ENCODE results near the gene RFK. TPM values are rescaled to one million over a fixed set of nuclear protein-coding genes. Genes with fewer than 3 reads are reported as not detected.
"Not testable (repeated sequence)": the region's sequence is repeated elsewhere in the genome, so short reads cannot be mapped to it uniquely, and the experiment has no call there.

RFK gene
- total RNA-seq = 10 to 100 TPM; 12.2 to 26.2 (median 23.9) TPM

GRCh38 chr9:76394195-76394959 is at the start of gene RFK:
Gene RFK (minus strand): TSS chr9:76394426. CDS start chr9:76394171, 255 bp downstream.
- intact Hi-C loops (cut with DNase I; ENCODE audit: low total_unique reads) = no loop called here
- peak; percentile 15 for TF ChIP-seq POLR2A (IDR thresholded peaks at IDR 0.05)
- TF ChIP-seq CTCF (IDR thresholded peaks at IDR 0.05) = peak in 2 of 3 donors; percentile 16 to 27
- TF ChIP-seq POLR2AphosphoS5 (IDR thresholded peaks at IDR 0.05) = peak in 2 of 3 donors; percentile 65 to 73
- Histone ChIP-seq H3K9me3 (peaks cover 0 to 6% of the 10 kb centered on the region in 2 donors), H3K27ac (peak within 1 kb of the TSS; percentile 94), H3K4me1 (no peaks in the 10 kb centered on the region), H3K27me3 (no peaks in the 10 kb centered on the region), H3K4me3 (peak within 1 kb of the TSS; percentile 80 to 91 (median 81)), H3K36me3 (no peaks in the 10 kb centered on the region)
- peak; percentile 68 to 88 for DNase-seq (ENCODE audit: low spot score in 2 of 2)

- H3K27me3 ChIP-seq = no peaks in the 10 kb centered on the region
- H3K27ac ChIP-seq = no peak overlapping the region
- intact Hi-C loops (cut with DNase I; ENCODE audit: low total_unique reads) = no loop called here
- TF ChIP-seq POLR2A (IDR thresholded peaks at IDR 0.05) (no peak), POLR2AphosphoS5 (IDR thresholded peaks at IDR 0.05) (no peak), CTCF (IDR thresholded peaks at IDR 0.05) (no peak)
- H3K4me3 ChIP-seq = no peak overlapping the region
- no peaks in the 10 kb centered on the region for H3K36me3 ChIP-seq
- no peaks in the 10 kb centered on the region for H3K9me3 ChIP-seq
- DNase-seq (ENCODE audit: low spot score in 2 of 2) = no peak
- no peaks in the 10 kb centered on the region for H3K4me1 ChIP-seq
Observed at GRCh38 chr9:76443887-76444286, 49.7 kb upstream of the RFK start.

- no peak overlapping the region for H3K4me3 ChIP-seq
- H3K27ac ChIP-seq = no peak overlapping the region
- TF ChIP-seq CTCF (IDR thresholded peaks at IDR 0.05) = no peak
- no peak for TF ChIP-seq POLR2A (IDR thresholded peaks at IDR 0.05)
- TF ChIP-seq POLR2AphosphoS5 (IDR thresholded peaks at IDR 0.05) = no peak
- DNase-seq (ENCODE audit: low spot score in 2 of 2) = no peak
- no peaks in the 10 kb centered on the region for H3K36me3 ChIP-seq
- no peaks in the 10 kb centered on the region for H3K9me3 ChIP-seq
- no peaks in the 10 kb centered on the region for H3K4me1 ChIP-seq
- intact Hi-C loops (cut with DNase I; ENCODE audit: low total_unique reads) = no loop called here
- no peaks in the 10 kb centered on the region for H3K27me3 ChIP-seq
Observed at GRCh38 chr9:76441551-76442322, 47.5 kb upstream of the RFK start.

- Histone ChIP-seq H3K9me3 (no peaks in the 10 kb centered on the region), H3K4me1 (no peaks in the 10 kb centered on the region), H3K27me3 (no peaks in the 10 kb centered on the region), H3K36me3 (no peaks in the 10 kb centered on the region), H3K27ac (no peak overlapping the region), H3K4me3 (no peak overlapping the region)
- TF ChIP-seq POLR2AphosphoS5 (IDR thresholded peaks at IDR 0.05) (no peak), CTCF (IDR thresholded peaks at IDR 0.05) (no peak), POLR2A (IDR thresholded peaks at IDR 0.05) (no peak)
- no peak for DNase-seq (ENCODE audit: low spot score in 2 of 2)
- intact Hi-C loops (cut with DNase I; ENCODE audit: low total_unique reads) = no loop called here
Observed at GRCh38 chr9:76438841-76439588, 44.8 kb upstream of the RFK start.

GRCh38 chr9:76437017-76437699 is 42.9 kb upstream of the RFK start:
- H3K9me3 ChIP-seq; H3K27me3 ChIP-seq; H3K4me3 ChIP-seq; H3K36me3 ChIP-seq; DNase-seq (ENCODE audit: low spot score in 2 of 2); intact Hi-C loops (cut with DNase I; ENCODE audit: low total_unique reads); H3K4me1 ChIP-seq; H3K27ac ChIP-seq: not testable (repeated sequence)

GRCh38 chr9:76434897-76435296 is 40.7 kb upstream of the RFK start:
- H3K27ac ChIP-seq; H3K4me1 ChIP-seq; H3K36me3 ChIP-seq; intact Hi-C loops (cut with DNase I; ENCODE audit: low total_unique reads); DNase-seq (ENCODE audit: low spot score in 2 of 2); H3K9me3 ChIP-seq; H3K27me3 ChIP-seq; H3K4me3 ChIP-seq: not testable (repeated sequence)
